GM21786 (cell line): ENCODE measurements around the gene SH3RF3.

Experiments
- ATAC-seq: cut with Tn5 transposase; IDR thresholded peaks from one replicate; pipeline ENCODE4 v1.9.1; 2021; ENCODE audit not compliant: unreplicated experiment

The SH3RF3 gene

GRCh38 chr2:109405873-109406272 is 276.9 kb downstream of the SH3RF3 start:
- no peak for ATAC-seq

- no peak for ATAC-seq
Measured at GRCh38 chr2:109406301-109406700, 277.3 kb downstream of the SH3RF3 start.

GRCh38 chr2:109407276-109408042 is 278.5 kb downstream of the SH3RF3 start:
- ATAC-seq = no peak

DNA sequence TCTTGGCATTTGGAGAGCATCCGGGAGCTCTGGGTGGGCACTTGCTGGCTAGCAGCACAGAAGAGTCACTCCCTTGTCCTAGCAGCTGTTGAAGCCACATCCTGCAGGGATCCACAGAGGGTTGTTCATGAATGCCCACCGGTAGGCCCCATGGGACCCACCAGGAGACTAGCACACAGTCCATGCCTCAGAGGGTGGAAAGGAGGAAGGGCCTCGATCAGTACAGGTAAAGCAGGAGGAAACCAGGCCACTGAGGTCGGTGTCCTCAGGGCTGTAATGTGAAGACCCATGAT is 279.0 kb downstream of the SH3RF3 start:
- no peak for ATAC-seq

- no peak for ATAC-seq
Measured at GRCh38 chr2:109409321-109410038, 280.5 kb downstream of the SH3RF3 start.

GRCh38 chr2:109410039-109410815 is 281.2 kb downstream of the SH3RF3 start:
- no peak for ATAC-seq

GRCh38 chr2:109411640-109412325 is 282.8 kb downstream of the SH3RF3 start:
- no peak for ATAC-seq

- ATAC-seq = no peak
Measured at GRCh38 chr2:109415581-109416013, 286.6 kb downstream of the SH3RF3 start.

GRCh38 chr2:109417701-109418335 is 288.8 kb downstream of the SH3RF3 start:
- no peak for ATAC-seq

DNA sequence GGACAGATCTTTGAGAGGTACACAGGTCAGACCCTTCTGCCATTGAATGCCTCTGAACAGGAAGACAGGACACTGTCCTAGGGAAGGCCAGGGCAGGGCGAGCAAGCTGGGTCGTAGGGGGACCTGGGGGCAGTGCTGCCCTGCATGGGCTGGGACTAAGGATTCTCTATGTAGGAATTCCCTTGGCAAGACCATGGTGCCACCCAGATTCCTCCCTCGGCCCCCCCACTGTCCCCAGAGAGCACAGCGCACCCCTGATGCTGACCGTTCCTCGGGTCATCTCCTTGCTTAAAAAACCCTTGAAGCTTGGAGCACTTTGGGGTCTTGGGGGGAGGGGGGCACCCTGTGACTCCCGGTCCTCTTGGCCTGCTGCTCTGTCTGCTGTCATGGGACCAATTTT is 289.7 kb downstream of the SH3RF3 start:
- no peak for ATAC-seq

GRCh38 chr2:109419171-109419756 is 290.3 kb downstream of the SH3RF3 start:
- ATAC-seq = no peak

DNA sequence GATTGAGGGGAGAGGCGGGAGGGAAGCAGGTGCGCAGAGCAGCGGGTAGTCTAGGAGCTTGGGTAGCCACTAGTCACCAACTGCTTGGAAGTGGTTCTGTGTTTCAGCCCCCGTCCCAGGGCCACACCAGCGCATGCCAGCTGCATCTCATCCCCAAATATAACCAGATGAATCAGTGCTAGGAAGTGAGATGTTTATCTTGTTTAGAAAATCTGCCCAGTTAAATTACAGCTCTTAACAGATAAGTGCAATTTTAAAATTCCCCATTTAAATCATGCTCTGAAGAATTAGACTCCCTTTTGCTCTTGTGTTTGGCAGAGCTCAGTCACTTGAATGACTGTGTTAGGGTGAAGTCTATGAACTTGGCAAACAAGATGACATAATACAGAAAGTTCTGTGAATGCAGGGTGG is 291.0 kb downstream of the SH3RF3 start:
- no peak for ATAC-seq

GRCh38 chr2:109421101-109421500 is 292.1 kb downstream of the SH3RF3 start:
- ATAC-seq = no peak

GRCh38 chr2:109421642-109422041 is 292.6 kb downstream of the SH3RF3 start:
- ATAC-seq = no peak

DNA sequence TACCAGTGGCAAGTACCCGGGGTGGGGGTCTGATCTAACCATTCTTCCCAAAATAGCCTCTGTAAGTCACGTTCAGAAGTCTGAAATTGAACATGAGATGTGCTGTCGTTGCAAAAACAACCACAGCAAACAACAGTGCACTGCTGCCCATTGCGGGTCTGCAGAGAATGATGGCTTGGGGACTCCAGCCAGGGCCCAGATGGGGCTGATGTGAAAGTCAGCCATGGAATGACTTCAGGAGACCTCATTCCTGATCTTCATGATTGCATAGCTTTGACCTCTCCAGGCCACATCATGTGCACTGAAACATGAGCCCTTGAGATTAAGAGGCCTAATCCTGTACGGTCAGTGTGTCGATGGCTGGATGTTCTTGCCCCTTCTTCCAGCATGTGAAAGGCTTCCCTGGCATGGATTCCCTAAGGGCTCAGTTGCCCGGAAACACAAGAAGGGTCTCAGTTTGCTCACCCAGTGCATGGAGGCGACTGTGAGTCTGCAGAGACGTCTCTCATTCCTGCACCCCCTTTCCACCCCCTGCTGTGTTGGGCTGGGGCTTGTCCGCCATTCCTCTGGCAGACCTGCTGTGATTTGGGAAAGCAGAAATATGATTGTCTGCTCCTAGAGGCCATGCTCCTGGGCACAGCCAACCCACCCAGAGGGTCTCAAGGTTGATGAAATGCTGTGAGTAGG is 293.2 kb downstream of the SH3RF3 start:
- no peak for ATAC-seq

DNA sequence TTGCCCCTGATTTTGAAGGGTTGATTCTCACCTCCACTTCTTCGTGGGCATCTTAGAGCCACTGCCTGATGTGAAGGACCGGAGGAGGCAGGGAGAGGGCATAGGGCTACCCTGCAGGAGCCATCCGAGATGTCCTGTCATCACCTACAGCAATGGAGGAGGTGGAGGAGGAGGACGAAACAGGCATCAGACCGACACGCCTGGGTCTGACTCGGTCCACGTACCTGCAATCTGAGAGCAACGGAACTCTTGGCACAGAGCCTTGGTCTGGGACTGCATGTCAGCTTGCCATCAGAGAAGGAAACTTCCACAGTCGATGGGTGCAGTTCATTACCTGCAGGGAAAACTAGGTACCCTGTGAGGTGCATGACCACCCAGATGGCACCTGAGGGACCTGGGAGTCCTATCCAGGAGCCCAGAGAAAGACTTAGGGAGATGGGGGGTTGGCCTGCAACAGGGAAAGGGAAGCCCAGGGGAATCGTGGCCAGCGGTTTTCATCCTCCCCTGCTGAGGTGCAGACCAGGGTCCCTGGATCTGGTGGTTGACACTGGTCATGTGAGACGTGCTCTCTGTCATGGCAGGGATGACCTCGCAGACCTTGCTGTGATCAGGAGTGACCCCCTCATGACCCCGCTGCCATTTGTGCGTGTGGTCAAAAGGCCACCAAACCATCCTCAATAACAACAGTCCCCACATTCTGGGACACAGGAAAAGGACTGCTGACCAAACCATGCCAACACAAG is 293.9 kb downstream of the SH3RF3 start:
- ATAC-seq = no peak

GRCh38 chr2:109423556-109424359 is 294.8 kb downstream of the SH3RF3 start:
- no peak for ATAC-seq

GRCh38 chr2:109425411-109425810 is 296.4 kb downstream of the SH3RF3 start:
- no peak for ATAC-seq
